Mammary epithelial cell (primary cell): ENCODE measurements around the gene THADA.

Source experiments
- EZH2 ChIP-seq: IDR thresholded peaks from 2 replicates; pipeline ENCODE4 v1.6.1; 2012; ENCODE audit warnings: low read length, inconsistent platforms, borderline replicate concordance
- TF ChIP-seq, protein P1 (sequence below), 2 donors: IDR thresholded peaks in 1 of 2; conservative IDR thresholded peaks in 1 of 2; 2 replicates each; pipeline ENCODE4 v1.5.1; 2011 to 2012; ENCODE audit warnings: inconsistent platforms in 2 of 2, low read length in 2 of 2, mild to moderate bottlenecking in 2 of 2, control low read depth in 1 of 2, low read depth in 1 of 2; ENCODE audit not compliant: insufficient read depth in 1 of 2; ENCODE audit errors: extremely low read depth in 1 of 2

DNA sequence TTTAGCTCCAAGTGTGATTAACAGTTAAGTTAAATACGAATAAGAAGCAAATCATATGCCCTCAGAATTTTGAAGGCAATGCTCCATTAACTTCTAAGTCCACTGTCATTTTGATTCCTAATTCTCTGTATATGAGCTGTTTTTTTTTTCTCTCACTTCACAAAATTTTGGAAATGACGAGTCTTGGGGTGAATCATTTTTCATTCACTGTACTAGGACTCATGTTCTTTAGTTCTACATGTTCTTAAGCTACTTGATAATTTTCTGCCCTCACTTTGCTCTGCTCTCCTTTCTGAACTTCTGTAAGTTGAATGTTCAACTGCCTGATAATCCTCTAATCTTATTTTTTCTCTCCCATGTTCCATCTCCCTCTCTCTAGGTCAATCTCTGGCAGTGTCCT is 141.0 kb downstream of the THADA start:
- TF ChIP-seq, protein P1, sequence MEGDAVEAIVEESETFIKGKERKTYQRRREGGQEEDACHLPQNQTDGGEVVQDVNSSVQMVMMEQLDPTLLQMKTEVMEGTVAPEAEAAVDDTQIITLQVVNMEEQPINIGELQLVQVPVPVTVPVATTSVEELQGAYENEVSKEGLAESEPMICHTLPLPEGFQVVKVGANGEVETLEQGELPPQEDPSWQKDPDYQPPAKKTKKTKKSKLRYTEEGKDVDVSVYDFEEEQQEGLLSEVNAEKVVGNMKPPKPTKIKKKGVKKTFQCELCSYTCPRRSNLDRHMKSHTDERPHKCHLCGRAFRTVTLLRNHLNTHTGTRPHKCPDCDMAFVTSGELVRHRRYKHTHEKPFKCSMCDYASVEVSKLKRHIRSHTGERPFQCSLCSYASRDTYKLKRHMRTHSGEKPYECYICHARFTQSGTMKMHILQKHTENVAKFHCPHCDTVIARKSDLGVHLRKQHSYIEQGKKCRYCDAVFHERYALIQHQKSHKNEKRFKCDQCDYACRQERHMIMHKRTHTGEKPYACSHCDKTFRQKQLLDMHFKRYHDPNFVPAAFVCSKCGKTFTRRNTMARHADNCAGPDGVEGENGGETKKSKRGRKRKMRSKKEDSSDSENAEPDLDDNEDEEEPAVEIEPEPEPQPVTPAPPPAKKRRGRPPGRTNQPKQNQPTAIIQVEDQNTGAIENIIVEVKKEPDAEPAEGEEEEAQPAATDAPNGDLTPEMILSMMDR (conservative IDR thresholded peaks at IDR 0.05 in 1 of 2, IDR thresholded peaks at IDR 0.05 in 1 of 2; ENCODE audit: extremely low read depth in 1 of 2, insufficient read depth in 1 of 2, low read depth in 1 of 2, low read length in 2 of 2) = no peak
- no peak for TF ChIP-seq EZH2
